Central memory CD8-positive, alpha-beta T cell (primary cell): Measurements from ENCODE around the gene CMYA5.

Experiments
- ATAC-seq: fragments of 150-1000 bp; cut with Tn5 transposase; replicated peaks from 2 replicates; pipeline ENCODE4 v1.10.0; 2022; ENCODE audit warnings: mild to moderate bottlenecking, moderate FRiP score, moderate number of reproducible peaks; ENCODE audit not compliant: poor library complexity, severe bottlenecking; ENCODE audit errors: extremely low read depth
- DNase-seq, 2 donors: peaks; one replicate each; pipeline ENCODE4 v3.0.0; 2021; ENCODE audit warnings: low spot score in 2 of 2
- H3K27ac Mint-ChIP-seq: one replicate; pipeline ENCODE4 v1.8.0; 2022; ENCODE audit warnings: low read depth, mild to moderate bottlenecking, moderate library complexity, mixed read lengths
- H3K27me3 Mint-ChIP-seq: one replicate; pipeline ENCODE4 v1.8.0; 2022; ENCODE audit warnings: mixed read lengths
- H3K36me3 Mint-ChIP-seq: one replicate; pipeline ENCODE4 v1.8.0; 2022; ENCODE audit warnings: mild to moderate bottlenecking, moderate library complexity, mixed read lengths; ENCODE audit not compliant: insufficient read depth
- H3K4me1 Mint-ChIP-seq: one replicate; pipeline ENCODE4 v1.8.0; 2022; ENCODE audit warnings: mixed read lengths
- H3K4me3 Mint-ChIP-seq: one replicate; pipeline ENCODE4 v1.8.0; 2022; ENCODE audit warnings: mild to moderate bottlenecking, moderate library complexity, mixed read lengths
- H3K9me3 Mint-ChIP-seq: one replicate; pipeline ENCODE4 v1.8.0; 2022; ENCODE audit warnings: mixed read lengths

Gene CMYA5

DNA sequence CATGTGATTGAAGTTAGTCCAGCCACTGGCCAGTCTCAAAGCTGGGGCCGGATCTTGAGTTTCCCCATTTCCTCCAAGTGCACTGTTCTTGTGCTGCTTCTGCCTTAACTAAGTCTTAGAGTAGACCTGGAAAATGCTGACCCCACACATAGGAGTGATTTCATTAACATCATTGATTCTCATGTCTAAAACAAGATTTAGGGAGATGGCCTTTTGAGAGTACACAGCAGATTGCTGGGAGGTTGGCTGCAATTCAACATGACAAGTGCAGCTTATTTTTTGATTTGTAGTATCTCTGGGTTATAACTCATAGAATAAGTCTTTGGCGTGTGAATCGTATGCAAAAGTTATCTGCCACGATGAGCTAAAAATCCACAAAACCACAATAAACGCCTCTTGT lies 131.0 kb downstream of the CMYA5 start:
- H3K4me3 Mint-ChIP-seq = no peak overlapping the region
- no peak overlapping the region for H3K27ac Mint-ChIP-seq
- H3K27me3 Mint-ChIP-seq = peaks cover 53% of the 10 kb centered on the region
- no peaks in the 10 kb centered on the region for H3K36me3 Mint-ChIP-seq
- peaks cover 8% of the 10 kb centered on the region for H3K9me3 Mint-ChIP-seq
- ATAC-seq (no peak), DNase-seq (no peak)
- no peaks in the 10 kb centered on the region for H3K4me1 Mint-ChIP-seq

DNA sequence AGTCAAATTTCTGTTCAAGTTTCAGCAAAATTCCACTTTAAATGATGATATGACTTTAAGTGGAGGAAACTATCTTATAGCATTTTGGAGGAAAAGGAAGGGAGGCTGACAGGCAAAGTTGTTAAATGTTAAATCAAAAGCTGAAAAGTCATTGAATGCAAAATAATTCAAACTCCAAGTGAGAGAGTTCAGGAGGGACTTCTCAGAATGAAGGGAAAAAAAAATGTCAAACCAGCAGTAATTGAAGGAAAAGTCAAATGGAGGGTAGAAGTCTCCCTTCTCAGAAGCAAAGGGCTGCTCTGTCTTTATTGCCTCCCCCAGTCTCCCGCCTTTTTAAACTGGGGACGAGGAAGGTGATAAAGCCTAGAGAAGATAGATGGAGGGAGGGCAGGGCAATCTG lies 134.8 kb downstream of the CMYA5 start:
- no peak overlapping the region for H3K27ac Mint-ChIP-seq
- no peak overlapping the region for H3K4me3 Mint-ChIP-seq
- ATAC-seq (no peak), DNase-seq (no peak)
- no peaks in the 10 kb centered on the region for H3K4me1 Mint-ChIP-seq
- H3K36me3 Mint-ChIP-seq = no peaks in the 10 kb centered on the region
- H3K9me3 Mint-ChIP-seq = no peaks in the 10 kb centered on the region
- peaks cover 37% of the 10 kb centered on the region for H3K27me3 Mint-ChIP-seq

DNA sequence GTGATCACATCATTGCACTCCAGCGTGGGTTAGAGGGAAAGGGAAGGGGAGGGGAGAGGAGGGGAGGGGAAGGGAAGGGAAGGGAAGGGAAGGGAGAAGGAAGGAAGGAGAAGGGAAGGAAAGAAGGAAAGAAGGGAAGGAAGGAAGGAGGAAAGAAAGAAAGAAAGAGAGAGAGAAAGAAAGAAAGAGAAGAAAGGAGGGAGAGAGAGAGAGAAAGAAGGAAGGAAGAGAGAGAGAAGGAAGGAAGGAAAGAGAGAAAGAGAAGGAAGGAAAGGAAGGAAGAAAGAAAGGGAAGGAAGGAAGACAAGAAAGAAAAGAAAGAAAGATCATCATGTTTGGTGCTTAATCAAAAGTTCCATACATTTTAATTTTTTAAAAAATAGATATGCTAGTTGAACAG lies 136.2 kb downstream of the CMYA5 start:
- Mint-ChIP-seq H3K4me1 (no peaks in the 10 kb centered on the region), H3K4me3 (no peak overlapping the region), H3K27ac (no peak overlapping the region), H3K36me3 (no peaks in the 10 kb centered on the region), H3K27me3 (peaks cover 51% of the 10 kb centered on the region), H3K9me3 (no peaks in the 10 kb centered on the region)
- no peak for DNase-seq
- ATAC-seq = no peak

DNA sequence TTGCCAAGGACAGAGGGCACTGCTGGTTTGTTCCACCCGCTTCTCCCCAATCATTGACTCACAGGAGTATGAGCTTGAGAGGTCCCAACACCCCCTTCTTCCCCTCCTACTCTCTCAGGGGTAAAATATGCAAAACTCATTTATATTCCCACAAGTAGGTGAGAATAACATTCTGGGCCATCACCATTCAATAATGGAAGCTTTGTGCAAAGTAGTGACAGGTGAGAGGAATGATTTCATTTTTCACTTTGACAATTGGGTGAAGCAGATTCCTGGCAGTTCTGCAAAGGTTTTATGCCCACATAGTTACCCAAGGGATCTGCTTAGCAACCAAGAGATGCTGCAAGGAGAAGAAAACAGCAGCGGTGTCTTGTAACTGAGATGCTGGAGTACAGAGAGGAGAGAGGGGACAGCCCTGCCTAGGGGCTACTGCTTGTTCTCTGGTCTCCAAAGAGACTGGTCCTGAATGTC lies 137.6 kb downstream of the CMYA5 start:
- no peaks in the 10 kb centered on the region for H3K9me3 Mint-ChIP-seq
- ATAC-seq (no peak), DNase-seq (no peak)
- no peaks in the 10 kb centered on the region for H3K36me3 Mint-ChIP-seq
- no peaks in the 10 kb centered on the region for H3K4me1 Mint-ChIP-seq
- no peak overlapping the region for H3K4me3 Mint-ChIP-seq
- H3K27me3 Mint-ChIP-seq = peaks cover 58% of the 10 kb centered on the region
- no peak overlapping the region for H3K27ac Mint-ChIP-seq

DNA sequence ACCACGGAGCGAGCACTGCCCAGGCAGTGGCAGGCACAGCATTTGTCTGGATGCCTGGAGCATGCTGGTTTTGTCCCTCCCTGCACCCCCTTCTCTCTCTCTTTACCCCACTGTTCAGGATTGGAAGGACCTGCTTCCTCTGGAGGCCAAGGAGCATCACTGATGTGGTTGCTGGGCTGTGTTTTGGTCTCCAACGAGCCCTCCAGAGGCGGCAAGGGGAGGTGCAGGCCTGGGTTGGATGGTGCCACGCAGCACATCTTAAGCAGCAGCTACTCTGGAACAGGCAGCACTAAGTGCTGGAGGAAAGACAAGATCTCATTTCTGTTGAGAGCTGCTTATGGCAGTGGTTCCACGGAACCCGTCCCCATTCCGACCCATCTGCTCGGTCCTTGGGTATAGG lies 139.6 kb downstream of the CMYA5 start:
- no peaks in the 10 kb centered on the region for H3K36me3 Mint-ChIP-seq
- no peaks in the 10 kb centered on the region for H3K4me1 Mint-ChIP-seq
- H3K4me3 Mint-ChIP-seq = no peak overlapping the region
- H3K27ac Mint-ChIP-seq = no peak overlapping the region
- peaks cover 45% of the 10 kb centered on the region for H3K27me3 Mint-ChIP-seq
- DNase-seq (no peak), ATAC-seq (no peak)
- no peaks in the 10 kb centered on the region for H3K9me3 Mint-ChIP-seq

DNA sequence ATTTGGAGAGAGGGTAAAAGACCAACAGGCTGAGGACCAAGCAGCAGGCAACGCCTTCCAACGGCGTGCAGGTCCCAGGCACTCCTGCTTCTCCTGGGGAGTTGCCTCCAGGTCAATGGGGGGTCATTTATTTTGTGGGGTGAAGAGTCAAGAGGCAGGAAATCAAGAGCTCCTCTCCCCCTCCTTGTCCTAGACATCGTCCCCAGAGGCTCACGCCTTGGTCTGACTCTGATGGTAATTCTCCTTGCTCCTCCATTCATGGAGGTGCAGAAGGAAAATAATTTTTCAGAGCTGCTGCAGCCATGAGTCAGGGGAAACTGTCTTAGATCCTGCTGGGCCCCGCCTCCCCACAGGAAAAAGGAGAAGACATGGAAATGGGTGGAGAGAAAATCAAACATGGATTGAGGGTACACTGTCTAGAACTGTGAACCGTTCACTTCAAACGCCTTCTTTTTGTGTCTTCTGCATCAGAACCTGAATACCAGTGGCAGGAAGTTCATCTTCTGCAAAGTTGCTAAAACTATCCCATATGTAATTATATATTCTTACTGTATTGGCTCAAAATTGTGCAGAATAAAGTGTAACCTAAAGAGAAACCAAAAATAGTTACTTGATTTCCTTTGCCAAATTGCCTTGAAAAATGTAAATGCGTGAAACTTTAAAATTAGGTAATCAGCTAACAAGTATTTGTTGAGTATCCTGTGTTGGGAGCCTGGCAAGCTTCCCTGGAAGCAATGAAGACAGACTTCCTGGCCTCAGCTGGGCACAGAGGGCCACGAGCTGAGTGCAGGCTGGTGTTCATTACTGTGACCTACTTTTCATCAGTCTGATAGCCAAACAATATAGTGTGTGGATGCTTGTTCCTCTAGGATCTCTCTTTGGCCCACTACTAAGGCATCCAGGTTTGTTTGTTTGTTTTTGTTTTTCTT lies 142.0 kb downstream of the CMYA5 start:
- no peak overlapping the region for H3K4me3 Mint-ChIP-seq
- no peaks in the 10 kb centered on the region for H3K36me3 Mint-ChIP-seq
- no peaks in the 10 kb centered on the region for H3K9me3 Mint-ChIP-seq
- H3K27me3 Mint-ChIP-seq = peaks cover 31% of the 10 kb centered on the region
- H3K4me1 Mint-ChIP-seq = no peaks in the 10 kb centered on the region
- H3K27ac Mint-ChIP-seq = no peak overlapping the region
- DNase-seq (no peak), ATAC-seq (no peak)

DNA sequence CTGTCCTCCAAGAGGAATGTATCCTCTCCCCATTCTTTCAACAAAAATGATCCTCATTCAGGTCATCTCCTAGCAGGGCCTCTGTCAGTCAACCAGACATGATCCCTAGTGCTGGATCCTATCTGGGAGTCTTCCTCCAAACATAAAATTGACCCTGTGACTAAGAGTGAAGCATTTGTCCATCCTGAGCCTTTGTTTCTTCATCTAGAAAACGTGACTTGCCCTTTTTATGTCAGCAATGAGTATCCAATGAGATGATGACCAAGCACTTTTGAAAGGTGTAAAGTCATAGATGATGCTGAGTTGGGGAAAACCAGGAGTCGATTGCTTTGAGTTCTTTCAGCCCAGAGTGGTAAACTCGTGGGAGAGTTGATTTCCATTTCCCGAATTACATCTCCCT lies 143.3 kb downstream of the CMYA5 start:
- Mint-ChIP-seq H3K4me1 (no peaks in the 10 kb centered on the region), H3K9me3 (no peaks in the 10 kb centered on the region), H3K27me3 (peaks cover 31% of the 10 kb centered on the region), H3K27ac (no peak overlapping the region), H3K4me3 (no peak overlapping the region), H3K36me3 (no peaks in the 10 kb centered on the region)
- DNase-seq (no peak), ATAC-seq (no peak)

DNA sequence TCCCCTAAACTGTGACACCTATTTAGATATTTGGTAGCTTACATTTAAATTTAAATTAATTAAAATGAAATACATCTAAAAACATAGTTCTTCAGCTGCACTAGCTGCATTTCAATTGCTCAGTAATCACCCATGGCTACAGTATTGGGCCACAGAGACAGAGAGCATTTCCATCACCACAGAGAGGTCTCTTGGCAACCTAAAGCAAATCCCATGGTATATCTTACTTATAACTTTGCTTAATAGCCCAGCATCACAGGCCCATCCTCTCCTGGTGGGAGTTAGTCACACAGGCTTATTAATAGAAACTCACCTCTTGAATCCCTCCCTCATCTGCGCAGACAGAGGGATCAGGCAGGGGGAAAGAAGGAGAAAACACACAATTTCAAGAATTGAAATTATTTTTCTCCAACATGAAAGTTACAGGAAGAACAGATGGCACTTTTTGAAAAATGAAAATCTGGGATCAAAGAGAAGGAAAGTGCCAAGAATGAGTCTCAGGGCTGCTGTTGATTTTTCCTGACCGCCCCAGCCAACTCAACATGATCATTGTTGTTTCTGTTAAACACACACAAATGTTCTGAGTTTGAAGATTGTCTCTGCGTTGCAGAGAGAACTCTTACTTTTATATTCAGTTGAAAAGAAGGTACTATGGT lies 144.6 kb downstream of the CMYA5 start:
- H3K9me3 Mint-ChIP-seq = no peaks in the 10 kb centered on the region
- H3K27ac Mint-ChIP-seq = no peak overlapping the region
- ATAC-seq (no peak), DNase-seq (no peak)
- H3K27me3 Mint-ChIP-seq = peaks cover 23% of the 10 kb centered on the region
- no peaks in the 10 kb centered on the region for H3K4me1 Mint-ChIP-seq
- no peak overlapping the region for H3K4me3 Mint-ChIP-seq
- H3K36me3 Mint-ChIP-seq = no peaks in the 10 kb centered on the region

DNA sequence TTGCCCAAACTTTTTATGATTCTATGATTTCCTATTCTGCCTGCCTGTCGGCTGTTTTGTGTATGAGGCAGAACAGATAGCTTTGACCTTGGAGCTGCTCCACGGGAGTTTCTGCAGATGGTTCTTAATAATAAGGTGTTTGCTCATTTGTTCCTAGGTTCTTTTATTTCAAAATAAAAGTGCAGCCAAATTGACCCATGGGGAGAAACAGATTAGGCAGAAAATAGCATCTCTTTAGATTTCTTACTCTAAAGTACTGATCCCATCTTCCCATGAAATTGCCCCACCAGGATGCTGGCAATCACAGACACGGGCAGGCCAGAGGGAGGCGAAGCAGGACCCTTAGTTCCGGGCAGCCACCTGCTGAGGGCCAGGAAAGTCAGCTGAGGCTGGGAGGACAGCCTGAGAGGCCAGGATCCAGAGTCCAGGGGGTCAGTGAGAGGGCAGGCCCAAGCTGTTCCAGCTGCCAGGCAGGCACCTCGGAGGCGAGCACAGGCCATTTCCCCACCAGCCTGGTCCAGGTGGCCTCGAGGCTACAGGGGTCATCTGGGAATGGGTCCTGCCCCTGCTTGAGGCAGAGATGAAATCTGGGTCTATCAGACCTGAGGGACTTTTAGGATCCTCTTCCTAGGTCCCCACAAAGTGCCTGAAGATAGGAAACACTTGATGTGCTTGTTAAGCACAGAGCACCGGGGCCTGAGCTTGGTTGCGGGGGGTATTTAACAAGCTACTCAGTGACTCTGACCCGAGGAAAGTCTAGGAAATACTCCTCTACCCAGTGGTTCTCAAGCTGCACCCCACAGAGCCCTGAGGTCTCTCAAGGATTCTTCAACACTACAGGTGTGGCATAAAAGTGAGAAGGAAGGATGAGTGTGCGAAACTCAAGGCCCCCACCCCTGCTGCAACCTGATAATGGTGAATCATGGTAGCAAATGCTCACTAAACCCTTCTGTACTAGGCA lies 145.4 kb downstream of the CMYA5 start:
- H3K4me1 Mint-ChIP-seq = no peaks in the 10 kb centered on the region
- H3K27me3 Mint-ChIP-seq = peaks cover 16% of the 10 kb centered on the region
- no peak overlapping the region for H3K27ac Mint-ChIP-seq
- no peaks in the 10 kb centered on the region for H3K9me3 Mint-ChIP-seq
- H3K36me3 Mint-ChIP-seq = no peaks in the 10 kb centered on the region
- DNase-seq = no peak
- ATAC-seq = no peak
- no peak overlapping the region for H3K4me3 Mint-ChIP-seq

DNA sequence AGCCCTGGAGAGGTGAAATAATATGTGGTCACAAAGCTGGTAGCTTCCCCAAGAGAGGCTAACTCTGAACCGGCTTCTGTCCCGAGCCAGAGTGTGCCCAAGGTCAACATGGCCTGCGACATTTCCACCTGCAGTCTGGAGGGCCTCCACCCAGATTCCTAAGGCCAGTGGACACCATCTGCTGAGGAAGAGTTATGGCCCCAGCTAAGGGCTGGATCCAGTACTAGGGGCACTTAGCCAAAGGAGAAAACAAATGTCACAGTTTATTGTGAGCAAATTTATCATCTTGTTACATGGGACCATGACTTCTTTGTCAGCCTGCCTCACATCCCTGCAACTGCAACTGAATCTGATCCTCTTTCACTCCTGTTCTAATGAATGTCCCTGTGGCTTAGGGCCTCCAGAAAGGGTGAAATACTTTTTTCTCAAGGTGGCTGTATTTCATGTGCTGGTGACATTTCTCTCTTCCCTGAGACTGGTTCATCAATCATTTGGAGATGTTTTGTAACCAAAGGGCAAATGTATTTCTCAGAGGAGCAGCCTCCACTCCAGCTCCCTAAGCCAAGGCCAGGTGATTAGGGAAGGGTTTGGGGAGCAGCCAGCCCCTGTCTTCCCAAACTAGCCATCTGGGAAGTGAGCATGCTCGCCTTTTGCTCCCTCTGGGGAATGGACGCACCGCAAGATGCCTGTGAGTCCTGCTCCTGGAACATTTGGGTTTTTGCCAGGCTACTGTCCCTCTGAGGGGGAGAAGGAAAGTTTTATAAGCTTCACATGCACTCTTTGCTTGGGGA lies 148.3 kb downstream of the CMYA5 start:
- no peak overlapping the region for H3K27ac Mint-ChIP-seq

DNA sequence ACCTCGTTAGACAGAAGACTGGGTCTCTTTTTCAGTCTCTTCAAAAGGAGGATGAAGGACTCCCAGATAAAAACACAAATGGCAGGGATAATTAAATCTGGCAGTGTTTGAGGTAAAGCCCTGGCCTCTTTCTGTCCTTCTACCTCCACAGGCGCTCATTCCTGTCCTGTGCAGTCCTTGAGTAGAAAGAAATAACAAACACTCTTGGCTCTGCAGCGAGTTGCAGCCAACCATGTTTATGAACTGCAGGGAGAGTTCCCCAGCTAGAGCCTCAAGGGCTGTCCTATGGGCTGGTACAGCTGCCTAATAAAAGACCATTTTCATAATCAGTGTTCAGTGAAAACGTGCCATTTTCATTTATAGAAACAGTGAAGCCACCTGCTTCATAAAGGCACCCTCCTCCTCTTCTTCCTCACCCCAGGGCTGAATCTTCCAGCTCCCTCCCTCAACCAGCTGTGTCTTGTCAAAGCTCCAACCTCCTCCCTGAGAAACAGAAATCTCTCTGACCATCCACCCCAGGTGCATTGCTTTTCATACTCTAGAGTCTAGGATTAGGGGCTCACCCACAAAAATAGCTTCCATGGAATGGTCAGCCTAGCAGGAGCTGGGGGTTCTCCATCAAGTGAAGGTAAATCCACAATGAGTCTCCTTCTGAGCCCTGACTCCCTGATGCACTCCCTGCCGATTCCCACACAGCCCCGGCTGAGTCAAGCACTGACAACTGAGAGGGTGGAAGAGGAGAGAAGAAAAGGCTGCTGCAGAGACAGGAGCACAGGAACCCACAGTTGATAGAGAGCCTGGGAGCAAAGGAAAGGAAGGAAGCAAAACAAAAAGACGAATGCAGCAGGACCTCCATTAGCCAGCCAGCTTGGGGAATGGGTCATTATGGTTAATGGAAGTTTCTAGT lies 150.7 kb downstream of the CMYA5 start:
- H3K9me3 Mint-ChIP-seq = no peaks in the 10 kb centered on the region
- H3K4me1 Mint-ChIP-seq = no peaks in the 10 kb centered on the region
- DNase-seq = no peak
- no peak overlapping the region for H3K27ac Mint-ChIP-seq
- no peaks in the 10 kb centered on the region for H3K36me3 Mint-ChIP-seq
- no peak for ATAC-seq
- peaks cover 13% of the 10 kb centered on the region for H3K27me3 Mint-ChIP-seq
- no peak overlapping the region for H3K4me3 Mint-ChIP-seq

More for the DNA sequence above, 148.3 kb downstream of the CMYA5 start:
- no peak for ATAC-seq
- Mint-ChIP-seq H3K36me3 (no peaks in the 10 kb centered on the region), H3K9me3 (no peaks in the 10 kb centered on the region), H3K4me3 (no peak overlapping the region), H3K27me3 (peaks cover 13% of the 10 kb centered on the region), H3K4me1 (no peaks in the 10 kb centered on the region)
- no peak for DNase-seq
